Ishikawa (cell line): Measurements from ENCODE around the gene SLC4A9.

Experiments
- CEBPB ChIP-seq: IDR thresholded peaks from 2 replicates; pipeline ENCODE4 v1.6.1; 2012
- CREB1 ChIP-seq: IDR thresholded peaks from 2 replicates; pipeline ENCODE4 v1.6.1; 2012; ENCODE audit warnings: low read depth
- EGR1 ChIP-seq: IDR thresholded peaks from 2 replicates; pipeline ENCODE4 v1.6.1; 2012
- EP300 ChIP-seq: IDR thresholded peaks from 2 replicates; pipeline ENCODE4 v1.6.1; 2012; ENCODE audit warnings: borderline replicate concordance
- FOXM1 ChIP-seq: IDR thresholded peaks from 2 replicates; pipeline ENCODE4 v1.6.1; 2012; ENCODE audit warnings: low read depth, borderline replicate concordance
- NFIC ChIP-seq: IDR thresholded peaks from 2 replicates; pipeline ENCODE4 v1.6.1; 2012
- TAF1 ChIP-seq: IDR thresholded peaks from 2 replicates; pipeline ENCODE4 v1.6.1; 2012; ENCODE audit warnings: low read depth, mild to moderate bottlenecking
- TCF12 ChIP-seq: IDR thresholded peaks from 2 replicates; pipeline ENCODE4 v1.6.1; 2012; ENCODE audit warnings: low read depth
- TEAD4 ChIP-seq: IDR thresholded peaks from 2 replicates; pipeline ENCODE4 v1.6.1; 2012
- YY1 ChIP-seq: IDR thresholded peaks from 2 replicates; pipeline ENCODE4 v1.6.1; 2012; ENCODE audit warnings: low read depth
- TF ChIP-seq, protein P1 (sequence below): IDR thresholded peaks from 2 replicates; pipeline ENCODE4 v1.6.1; 2012
- TF ChIP-seq, protein P2 (sequence below): IDR thresholded peaks from 2 replicates; pipeline ENCODE4 v1.6.1; 2012; ENCODE audit warnings: low read depth, mild to moderate bottlenecking

DNA sequence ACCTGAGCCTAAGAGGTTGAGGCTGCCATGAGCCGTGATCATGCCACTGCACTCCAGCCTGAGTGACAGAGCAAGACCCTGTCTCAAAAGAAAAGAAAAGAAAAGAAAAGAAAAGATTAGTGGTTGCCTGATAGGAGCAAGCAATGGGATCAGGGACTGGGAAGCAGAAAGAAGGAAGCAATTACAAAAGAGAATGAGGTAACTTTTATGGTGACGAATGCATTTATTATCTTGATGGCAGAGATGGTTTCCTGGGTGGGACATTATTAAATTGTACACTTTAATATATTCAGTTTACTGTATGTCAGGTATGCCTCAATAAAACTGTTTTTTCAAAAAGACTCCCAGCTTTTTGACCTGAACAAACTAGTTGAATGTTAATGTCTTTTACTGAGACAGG lies 49.6 kb upstream of the SLC4A9 start:
- no peak for TF ChIP-seq YY1
- TF ChIP-seq, protein P1, sequence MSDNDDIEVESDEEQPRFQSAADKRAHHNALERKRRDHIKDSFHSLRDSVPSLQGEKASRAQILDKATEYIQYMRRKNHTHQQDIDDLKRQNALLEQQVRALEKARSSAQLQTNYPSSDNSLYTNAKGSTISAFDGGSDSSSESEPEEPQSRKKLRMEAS = no peak
- no peak for TF ChIP-seq EP300
- TF ChIP-seq EGR1 = no peak
- no peak for TF ChIP-seq FOXM1
- TF ChIP-seq NFIC = no peak
- no peak for TF ChIP-seq TAF1
- no peak for TF ChIP-seq TCF12
- TF ChIP-seq, protein P2, sequence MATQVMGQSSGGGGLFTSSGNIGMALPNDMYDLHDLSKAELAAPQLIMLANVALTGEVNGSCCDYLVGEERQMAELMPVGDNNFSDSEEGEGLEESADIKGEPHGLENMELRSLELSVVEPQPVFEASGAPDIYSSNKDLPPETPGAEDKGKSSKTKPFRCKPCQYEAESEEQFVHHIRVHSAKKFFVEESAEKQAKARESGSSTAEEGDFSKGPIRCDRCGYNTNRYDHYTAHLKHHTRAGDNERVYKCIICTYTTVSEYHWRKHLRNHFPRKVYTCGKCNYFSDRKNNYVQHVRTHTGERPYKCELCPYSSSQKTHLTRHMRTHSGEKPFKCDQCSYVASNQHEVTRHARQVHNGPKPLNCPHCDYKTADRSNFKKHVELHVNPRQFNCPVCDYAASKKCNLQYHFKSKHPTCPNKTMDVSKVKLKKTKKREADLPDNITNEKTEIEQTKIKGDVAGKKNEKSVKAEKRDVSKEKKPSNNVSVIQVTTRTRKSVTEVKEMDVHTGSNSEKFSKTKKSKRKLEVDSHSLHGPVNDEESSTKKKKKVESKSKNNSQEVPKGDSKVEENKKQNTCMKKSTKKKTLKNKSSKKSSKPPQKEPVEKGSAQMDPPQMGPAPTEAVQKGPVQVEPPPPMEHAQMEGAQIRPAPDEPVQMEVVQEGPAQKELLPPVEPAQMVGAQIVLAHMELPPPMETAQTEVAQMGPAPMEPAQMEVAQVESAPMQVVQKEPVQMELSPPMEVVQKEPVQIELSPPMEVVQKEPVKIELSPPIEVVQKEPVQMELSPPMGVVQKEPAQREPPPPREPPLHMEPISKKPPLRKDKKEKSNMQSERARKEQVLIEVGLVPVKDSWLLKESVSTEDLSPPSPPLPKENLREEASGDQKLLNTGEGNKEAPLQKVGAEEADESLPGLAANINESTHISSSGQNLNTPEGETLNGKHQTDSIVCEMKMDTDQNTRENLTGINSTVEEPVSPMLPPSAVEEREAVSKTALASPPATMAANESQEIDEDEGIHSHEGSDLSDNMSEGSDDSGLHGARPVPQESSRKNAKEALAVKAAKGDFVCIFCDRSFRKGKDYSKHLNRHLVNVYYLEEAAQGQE = no peak
- no peak for TF ChIP-seq TEAD4
- no peak for TF ChIP-seq CREB1
- no peak for TF ChIP-seq CEBPB
